Neuronal stem cell (in vitro differentiated cells): Measurements from ENCODE around the gene ZNF433. TPM values are rescaled to one million over a fixed set of nuclear protein-coding genes. Genes with fewer than 3 reads are reported as not detected.
"Not testable (repeated sequence)": the region's sequence is repeated elsewhere in the genome, so short reads cannot be mapped to it uniquely, and the experiment has no call there.

ENCODE experiments used
- DNase-seq: peaks from one replicate; pipeline ENCODE4 v3.0.0-alpha.2; 2013; ENCODE audit warnings: low spot score
- H2AFZ ChIP-seq: one replicate; pipeline ENCODE4 v1.6.1; 2013; ENCODE audit warnings: mild to moderate bottlenecking, low read length, inconsistent platforms
- H2AK5ac ChIP-seq: 2 replicates; pipeline ENCODE4 v1.6.1; 2013; ENCODE audit warnings: low read depth, mild to moderate bottlenecking, inconsistent platforms, low read length, moderate library complexity, mixed read lengths
- H2BK120ac ChIP-seq: 2 replicates; pipeline ENCODE4 v1.6.1; 2013; ENCODE audit warnings: low read depth, mild to moderate bottlenecking, inconsistent platforms, low read length, moderate library complexity, mixed read lengths
- H2BK12ac ChIP-seq: one replicate; pipeline ENCODE4 v1.6.1; 2013; ENCODE audit warnings: low read length, inconsistent platforms
- H2BK15ac ChIP-seq: 2 replicates; pipeline ENCODE4 v1.6.1; 2013; ENCODE audit warnings: mild to moderate bottlenecking, low read length, inconsistent platforms, mixed read lengths
- H2BK5ac ChIP-seq: one replicate; pipeline ENCODE4 v1.6.1; 2013; ENCODE audit warnings: inconsistent platforms, mild to moderate bottlenecking, low read length, moderate library complexity
- H3K14ac ChIP-seq: one replicate; pipeline ENCODE4 v1.6.1; 2013; ENCODE audit warnings: low read length, inconsistent platforms
- H3K18ac ChIP-seq: 2 replicates; pipeline ENCODE4 v1.6.1; 2013; ENCODE audit warnings: low read length, inconsistent platforms
- H3K23ac ChIP-seq: 2 replicates; pipeline ENCODE4 v1.6.1; 2013; ENCODE audit warnings: low read depth, mild to moderate bottlenecking, mixed read lengths, low read length, inconsistent platforms; ENCODE audit not compliant: poor library complexity
- H3K27ac ChIP-seq: replicated peaks from 3 replicates; pipeline ENCODE4 v1.5.1; 2013; ENCODE audit warnings: low read length, inconsistent platforms
- H3K27me3 ChIP-seq, 3 experiments: 2 replicates each; pipeline ENCODE4 v1.6.1; 2013; ENCODE audit warnings: low read length in 3 of 3, mild to moderate bottlenecking in 2 of 3, inconsistent platforms in 1 of 3, low read depth in 1 of 3, mixed read lengths in 1 of 3, moderate library complexity in 1 of 3; ENCODE audit not compliant: control insufficient read depth in 3 of 3, insufficient read depth in 3 of 3
- H3K36me3 ChIP-seq, 2 donors: replicated peaks in 1 of 2; 2 replicates each; pipeline ENCODE4 v1.6.1; 2013; ENCODE audit warnings: low read length in 2 of 2; ENCODE audit not compliant: control insufficient read depth in 2 of 2, insufficient read depth in 2 of 2
- H3K4ac ChIP-seq: 2 replicates; pipeline ENCODE4 v1.6.1; 2013; ENCODE audit warnings: inconsistent platforms, mild to moderate bottlenecking, low read length, moderate library complexity
- H3K4me1 ChIP-seq, 2 donors: 1 replicate in 1 of 2; 2 replicates in 1 of 2; pipeline ENCODE4 v1.6.1; 2013; ENCODE audit warnings: low read length in 2 of 2, low read depth in 1 of 2; ENCODE audit not compliant: control insufficient read depth in 2 of 2, insufficient read depth in 1 of 2
- H3K4me2 ChIP-seq: one replicate; pipeline ENCODE4 v1.6.1; 2013; ENCODE audit warnings: mild to moderate bottlenecking, low read length, inconsistent platforms; ENCODE audit not compliant: insufficient read depth, poor library complexity, severe bottlenecking
- H3K4me3 ChIP-seq, 2 donors: 2 replicates each; pipeline ENCODE4 v1.5.1; 2013; ENCODE audit warnings: low read length in 2 of 2, mild to moderate bottlenecking in 2 of 2, inconsistent platforms in 1 of 2, moderate library complexity in 1 of 2
- H3K79me1 ChIP-seq: one replicate; pipeline ENCODE4 v1.6.1; 2013; ENCODE audit warnings: low read depth, mild to moderate bottlenecking, inconsistent platforms, low read length, moderate library complexity
- H3K9ac ChIP-seq: one replicate; pipeline ENCODE4 v1.6.1; 2013; ENCODE audit warnings: mild to moderate bottlenecking, low read depth, low read length, inconsistent platforms; ENCODE audit not compliant: poor library complexity
- H3K9me3 ChIP-seq, 2 donors: replicated peaks in 1 of 2; 2 replicates each; pipeline versions ENCODE3 to v1.6.1; 2013; ENCODE audit warnings: low read length in 2 of 2, mild to moderate bottlenecking in 2 of 2, inconsistent platforms in 1 of 2, low read depth in 1 of 2, mixed read lengths in 1 of 2, moderate library complexity in 1 of 2; ENCODE audit not compliant: control insufficient read depth in 2 of 2, insufficient read depth in 1 of 2
- H4K8ac ChIP-seq: one replicate; pipeline ENCODE4 v1.6.1; 2013; ENCODE audit warnings: low read depth, mild to moderate bottlenecking, inconsistent platforms, low read length, moderate library complexity
- H4K91ac ChIP-seq: one replicate; pipeline ENCODE4 v1.6.1; 2013; ENCODE audit warnings: low read length, low read depth, mild to moderate bottlenecking, inconsistent platforms; ENCODE audit not compliant: poor library complexity
- WGBS, 2 donors: extraction: QIAGEN DNeasy Blood & Tissue Kit; methylation state at CpG; one replicate each; pipeline ENCODE4 v1.1.7; 2013; ENCODE audit warnings: missing lambda C conversion rate in 2 of 2, mixed read lengths in 1 of 2; ENCODE audit not compliant: insufficient read length in 2 of 2, insufficient replicate concordance in 1 of 2; ENCODE audit errors: extremely low coverage in 2 of 2; 5-methylcytosine and 5-hydroxymethylcytosine counted together
- polyA plus RNA-seq, 2 experiments: library from polyadenylated mRNA; stranded (reverse); fragments of 200-250 nt; gene quantifications; one replicate each; pipeline ENCODE4 v1.2.3, GENCODE V29; 2013

ZNF433 gene
- 2.8 TPM for polyA plus RNA-seq (2013, experiment 1 of 2)
- polyA plus RNA-seq (2013, experiment 2 of 2), result 3.0 TPM

GRCh38 chr19:12035220-12036172, at the start of gene ZNF433:
Gene ZNF433, minus strand, starts transcription at chr19:12035679. Its CDS starts 140 bp downstream, at chr19:12035539.
- no CpG with 5 or more reads among the region's 68 CpGs for WGBS, 2 donors

GRCh38 chr19:12083336-12083735, 47.9 kb upstream of the ZNF433 start:
- DNase-seq, H2BK15ac ChIP-seq, H2AK5ac ChIP-seq, H3K23ac ChIP-seq, H4K91ac ChIP-seq, H3K9ac ChIP-seq, H3K27ac ChIP-seq, H4K8ac ChIP-seq, H3K27me3 ChIP-seq, H3K14ac ChIP-seq, H3K79me1 ChIP-seq, H3K4ac ChIP-seq, H2BK5ac ChIP-seq, H3K4me3 ChIP-seq, H2BK120ac ChIP-seq, H2BK12ac ChIP-seq, H2AFZ ChIP-seq, H3K4me1 ChIP-seq, H3K18ac ChIP-seq, H3K4me2 ChIP-seq: not testable (repeated sequence)
- H3K9me3 ChIP-seq, result peaks cover 20 to 82% of the 10 kb centered on the region in 2 donors
- peaks cover 5 to 62% of the 10 kb centered on the region in 2 donors for H3K36me3 ChIP-seq
- no CpG with 5 or more reads among the region's 6 CpGs for WGBS, 2 donors

More at GRCh38 chr19:12035220-12036172, at the start of gene ZNF433:
- Histone ChIP-seq H3K4ac (no peak within 1 kb of the TSS), H2BK12ac (no peak within 1 kb of the TSS), H3K4me3 (peak within 1 kb of the TSS; percentile 70 to 90), H3K4me1 (peaks cover 3 to 5% of the 10 kb centered on the region in 2 donors), H3K18ac (peak within 1 kb of the TSS; percentile 97), H2BK120ac (no peak within 1 kb of the TSS), H3K27ac (peak within 1 kb of the TSS; percentile 52), H4K8ac (no peak within 1 kb of the TSS), H3K36me3 (peaks cover 0 to 34% of the 10 kb centered on the region in 2 donors), H2BK5ac (peak within 1 kb of the TSS; percentile 78), H3K4me2 (peak within 1 kb of the TSS; percentile 93), H3K9ac (peak within 1 kb of the TSS; percentile 91), H3K14ac (peak within 1 kb of the TSS; percentile 64), H3K23ac (peak within 1 kb of the TSS; percentile 94), H3K27me3 (no peaks in the 10 kb centered on the region), H2BK15ac (peak within 1 kb of the TSS; percentile 59), H3K9me3 (peaks cover 0 to 47% of the 10 kb centered on the region in 2 donors), H4K91ac (no peak within 1 kb of the TSS), H3K79me1 (no peaks in the 10 kb centered on the region), H2AK5ac (no peak within 1 kb of the TSS), H2AFZ (peak within 1 kb of the TSS; percentile 88)
- peak; percentile 86 for DNase-seq

DNA sequence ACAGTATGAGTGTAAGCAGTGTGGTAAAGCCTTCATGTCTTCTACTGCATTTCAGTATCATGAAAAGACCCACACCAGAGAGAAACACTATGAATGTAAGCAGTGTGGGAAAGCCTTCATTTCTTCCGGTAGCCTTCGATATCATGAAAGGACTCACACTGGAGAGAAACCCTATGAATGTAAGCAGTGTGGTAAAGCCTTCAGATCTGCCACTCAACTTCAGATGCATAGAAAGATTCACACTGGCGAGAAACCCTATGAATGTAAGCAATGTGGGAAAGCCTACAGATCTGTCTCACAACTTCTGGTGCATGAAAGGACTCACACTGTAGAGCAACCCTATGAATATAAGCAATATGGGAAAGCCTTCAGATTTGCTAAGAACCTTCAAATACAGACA, 41.9 kb upstream of the ZNF433 start:
- no peak overlapping the region for H3K4me3 ChIP-seq
- no peaks in the 10 kb centered on the region for H3K27me3 ChIP-seq
- no peak overlapping the region for H3K14ac ChIP-seq

DNA sequence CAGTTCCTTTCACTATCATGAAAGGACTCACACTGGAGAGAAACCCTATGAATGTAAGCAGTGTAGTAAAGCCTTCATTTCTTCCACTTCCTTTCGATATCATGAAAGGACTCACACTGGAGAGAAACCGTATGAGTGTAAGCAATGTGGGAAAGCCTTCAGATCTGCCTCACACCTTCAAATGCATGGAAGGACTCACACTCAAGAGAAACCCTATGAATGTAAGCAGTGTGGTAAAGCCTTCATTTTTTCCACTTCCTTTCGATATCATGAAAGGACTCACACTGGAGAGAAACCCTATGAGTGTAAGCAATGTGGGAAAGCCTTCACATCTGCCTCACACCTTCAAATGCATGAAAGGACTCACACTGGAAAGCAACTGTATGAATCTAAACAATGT, 40.9 kb upstream of the ZNF433 start:
- not testable (repeated sequence) for H3K79me1 ChIP-seq, H3K14ac ChIP-seq, H3K18ac ChIP-seq, H3K4me1 ChIP-seq, H2BK12ac ChIP-seq, H3K4ac ChIP-seq, H2BK5ac ChIP-seq, DNase-seq, H3K27ac ChIP-seq, H2AK5ac ChIP-seq, H3K9ac ChIP-seq, H3K4me3 ChIP-seq, H2AFZ ChIP-seq, H4K8ac ChIP-seq, H3K27me3 ChIP-seq, H3K23ac ChIP-seq, H3K4me2 ChIP-seq, H4K91ac ChIP-seq, H2BK15ac ChIP-seq, H2BK120ac ChIP-seq
- H3K36me3 ChIP-seq, result peaks cover 37 to 98% of the 10 kb centered on the region in 2 donors
- H3K9me3 ChIP-seq, result peaks cover 49 to 98% of the 10 kb centered on the region in 2 donors
- WGBS, 2 donors, result no CpG with 5 or more reads among the region's 3 CpGs

More for the DNA sequence above, 41.9 kb upstream of the ZNF433 start:
- Histone ChIP-seq H2BK12ac (no peak overlapping the region), H2BK120ac (no peak overlapping the region), H2AK5ac (no peak overlapping the region), H4K91ac (no peak overlapping the region), H3K79me1 (no peaks in the 10 kb centered on the region), H3K9me3 (peaks cover 49 to 94% of the 10 kb centered on the region in 2 donors), H2BK15ac (no peak overlapping the region), H3K4ac (no peak overlapping the region), H3K36me3 (peaks cover 37 to 96% of the 10 kb centered on the region in 2 donors), H3K18ac (no peak overlapping the region), H3K4me2 (no peak overlapping the region), H3K9ac (no peak overlapping the region), H2BK5ac (no peak overlapping the region), H3K23ac (no peak overlapping the region), H2AFZ (no peak overlapping the region), H3K27ac (no peak overlapping the region), H4K8ac (no peak overlapping the region), H3K4me1 (no peaks in the 10 kb centered on the region)
- DNase-seq, result no peak
- no CpG with 5 or more reads among the region's 3 CpGs for WGBS, 2 donors
